ENCODE data around the gene RNF130.

The RNF130 gene

DNA sequence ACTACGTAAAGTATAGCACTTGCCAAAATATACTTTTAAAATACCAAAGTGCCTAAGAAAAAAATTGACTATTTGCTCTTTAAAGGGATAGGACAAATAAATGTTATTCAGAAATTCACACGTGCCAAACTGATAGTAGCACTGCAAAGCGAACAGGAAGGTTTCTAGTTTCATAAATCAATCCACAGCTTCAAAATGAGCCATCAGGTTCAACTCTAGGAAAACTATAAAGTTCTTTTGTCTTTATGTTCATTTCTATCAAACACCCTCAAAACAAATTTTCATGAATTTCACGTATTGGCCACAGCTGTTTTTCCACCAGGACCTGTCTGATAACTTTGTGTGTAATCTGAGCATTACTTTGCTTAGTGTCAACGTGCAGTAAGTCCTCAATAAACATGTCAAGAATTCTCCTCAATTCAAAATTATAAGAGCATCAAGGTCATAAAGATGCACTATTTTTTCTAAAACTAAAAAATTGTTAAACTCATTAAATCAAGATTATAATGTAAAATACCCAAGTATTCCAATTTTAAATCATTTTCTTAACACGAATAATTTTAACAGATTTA is 3.0 kb downstream of the RNF130 start:
- TF ChIP-seq GATA3 (IDR thresholded peaks at IDR 0.05; ENCODE audit: low read depth, low read length) = no peak
- no peak for TF ChIP-seq GATA2 (IDR thresholded peaks at IDR 0.05; ENCODE audit: low read depth, low read length)

DNA sequence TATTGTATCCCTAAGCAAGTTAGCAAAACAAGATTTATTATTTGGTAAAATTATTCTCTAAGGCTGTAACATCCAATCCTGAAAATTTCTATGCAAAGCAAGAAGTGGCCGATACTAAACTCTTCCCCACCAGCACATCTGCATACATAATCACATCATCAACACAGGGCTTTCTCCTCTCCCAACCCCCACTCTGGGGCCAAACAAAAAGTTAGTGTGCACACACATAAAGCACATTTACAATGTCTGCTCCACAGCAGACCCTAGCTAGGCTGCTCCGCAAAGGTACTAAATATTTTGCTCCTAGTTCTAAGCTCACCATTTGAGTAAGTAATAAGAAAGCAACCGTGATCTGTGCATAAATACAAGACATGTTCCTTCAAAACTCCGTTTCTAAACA is 3.6 kb downstream of the RNF130 start:
- TF ChIP-seq GATA2 (IDR thresholded peaks at IDR 0.05; ENCODE audit: low read depth, low read length) = no peak
- TF ChIP-seq GATA3 (IDR thresholded peaks at IDR 0.05; ENCODE audit: low read depth, low read length) = no peak

GRCh38 chr5:180060192-180060591 is 11.4 kb downstream of the RNF130 start:
- TF ChIP-seq GATA2 (IDR thresholded peaks at IDR 0.05; ENCODE audit: low read depth, low read length) = no peak
- TF ChIP-seq GATA3 (IDR thresholded peaks at IDR 0.05; ENCODE audit: low read depth, low read length) = no peak

DNA sequence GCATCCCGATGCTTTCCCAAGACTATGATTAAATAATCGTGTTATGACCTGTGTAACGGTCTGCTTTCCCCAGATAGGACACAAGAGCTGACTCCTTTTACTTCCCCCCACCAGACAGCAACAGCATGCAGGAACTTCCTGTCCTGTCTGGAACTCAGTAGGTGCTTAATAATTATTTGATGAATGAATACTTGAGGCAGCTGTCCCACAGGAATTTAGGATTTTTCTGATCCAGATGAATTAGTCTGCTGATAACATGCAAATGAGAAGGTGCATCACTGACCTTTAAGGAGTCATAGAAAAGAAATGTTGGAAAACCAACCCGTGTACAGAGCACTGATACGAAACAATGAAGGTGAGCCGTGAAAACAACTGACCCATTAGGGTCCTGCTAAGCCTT is 12.2 kb downstream of the RNF130 start:
- TF ChIP-seq GATA3 (IDR thresholded peaks at IDR 0.05; ENCODE audit: low read depth, low read length) (no peak), GATA2 (IDR thresholded peaks at IDR 0.05; ENCODE audit: low read depth, low read length) (no peak)

DNA sequence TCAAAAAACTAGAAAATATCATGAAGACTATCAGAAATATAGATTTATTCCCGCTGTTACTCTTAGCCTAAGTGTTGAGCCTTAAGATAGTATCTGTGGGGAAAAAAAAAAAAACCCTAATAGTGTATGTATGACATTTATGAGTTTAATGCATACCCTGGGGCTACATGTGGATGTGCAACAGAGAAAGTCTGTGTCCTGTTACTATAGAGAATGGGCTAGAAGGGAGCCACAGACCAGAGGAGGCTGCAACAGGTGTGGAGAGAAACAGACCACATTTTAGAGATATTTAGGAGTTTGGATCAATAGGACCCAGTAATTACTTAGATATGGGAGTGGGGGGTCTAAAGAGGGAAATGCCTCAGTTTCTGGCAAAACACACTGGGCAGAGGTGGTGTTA is 15.4 kb downstream of the RNF130 start:
- TF ChIP-seq GATA2 (IDR thresholded peaks at IDR 0.05; ENCODE audit: low read depth, low read length) (no peak), GATA3 (IDR thresholded peaks at IDR 0.05; ENCODE audit: low read depth, low read length) (no peak)

DNA sequence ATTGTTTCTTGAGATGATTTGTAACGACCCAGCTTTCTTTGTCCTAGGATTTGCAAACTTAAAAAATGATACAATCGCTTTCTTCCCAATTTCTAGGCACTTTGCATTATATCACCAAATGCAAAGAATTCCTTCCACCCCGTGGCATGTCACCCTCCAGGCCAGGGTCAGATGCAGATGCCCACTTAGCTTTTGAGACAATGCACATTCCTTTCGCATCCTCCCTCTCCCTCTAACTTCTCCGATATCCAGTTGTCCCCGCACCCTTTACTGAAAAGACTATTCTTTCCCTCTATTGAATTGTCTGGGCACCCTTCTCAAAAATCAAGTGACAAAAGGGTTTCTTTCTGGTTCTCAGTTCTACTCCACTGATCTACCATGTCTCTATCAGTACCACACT is 17.3 kb downstream of the RNF130 start:
- TF ChIP-seq GATA3 (IDR thresholded peaks at IDR 0.05; ENCODE audit: low read depth, low read length) (no peak), GATA2 (IDR thresholded peaks at IDR 0.05; ENCODE audit: low read depth, low read length) (no peak)

GRCh38 chr5:180053061-180053602 is 18.4 kb downstream of the RNF130 start:
- no peak for TF ChIP-seq GATA2 (IDR thresholded peaks at IDR 0.05; ENCODE audit: low read depth, low read length)
- TF ChIP-seq GATA3 (IDR thresholded peaks at IDR 0.05; ENCODE audit: low read depth, low read length) = no peak

DNA sequence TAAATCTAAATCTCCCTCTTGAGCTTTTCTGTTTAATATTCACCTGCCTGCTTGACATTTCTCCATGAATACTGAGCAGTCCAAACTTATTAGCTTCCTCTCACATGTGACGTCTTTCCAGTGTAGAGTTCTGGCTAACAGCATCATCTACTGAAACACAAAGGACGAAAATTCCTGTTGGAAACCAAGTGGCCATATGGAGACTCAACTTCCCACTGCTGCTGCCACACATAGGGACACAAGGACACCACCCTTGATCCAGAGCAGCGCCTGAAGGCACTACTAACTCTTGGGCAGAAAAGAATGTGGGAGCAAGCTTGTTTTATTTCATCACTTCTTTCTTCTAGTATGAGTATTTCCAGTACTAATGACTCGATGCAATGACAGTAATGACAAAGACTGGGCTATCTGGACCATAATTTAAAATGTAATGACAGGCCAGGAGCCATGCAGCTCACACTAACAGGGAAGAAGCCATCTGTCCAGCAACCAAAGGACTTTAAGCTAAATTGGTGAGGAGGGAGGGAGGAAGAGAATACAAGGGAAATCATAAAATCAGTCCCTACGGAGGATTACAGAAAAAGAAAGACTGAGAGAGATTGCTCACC is 19.2 kb downstream of the RNF130 start:
- TF ChIP-seq GATA2 (IDR thresholded peaks at IDR 0.05; ENCODE audit: low read depth, low read length) = no peak
- TF ChIP-seq GATA3 (IDR thresholded peaks at IDR 0.05; ENCODE audit: low read depth, low read length) = no peak

DNA sequence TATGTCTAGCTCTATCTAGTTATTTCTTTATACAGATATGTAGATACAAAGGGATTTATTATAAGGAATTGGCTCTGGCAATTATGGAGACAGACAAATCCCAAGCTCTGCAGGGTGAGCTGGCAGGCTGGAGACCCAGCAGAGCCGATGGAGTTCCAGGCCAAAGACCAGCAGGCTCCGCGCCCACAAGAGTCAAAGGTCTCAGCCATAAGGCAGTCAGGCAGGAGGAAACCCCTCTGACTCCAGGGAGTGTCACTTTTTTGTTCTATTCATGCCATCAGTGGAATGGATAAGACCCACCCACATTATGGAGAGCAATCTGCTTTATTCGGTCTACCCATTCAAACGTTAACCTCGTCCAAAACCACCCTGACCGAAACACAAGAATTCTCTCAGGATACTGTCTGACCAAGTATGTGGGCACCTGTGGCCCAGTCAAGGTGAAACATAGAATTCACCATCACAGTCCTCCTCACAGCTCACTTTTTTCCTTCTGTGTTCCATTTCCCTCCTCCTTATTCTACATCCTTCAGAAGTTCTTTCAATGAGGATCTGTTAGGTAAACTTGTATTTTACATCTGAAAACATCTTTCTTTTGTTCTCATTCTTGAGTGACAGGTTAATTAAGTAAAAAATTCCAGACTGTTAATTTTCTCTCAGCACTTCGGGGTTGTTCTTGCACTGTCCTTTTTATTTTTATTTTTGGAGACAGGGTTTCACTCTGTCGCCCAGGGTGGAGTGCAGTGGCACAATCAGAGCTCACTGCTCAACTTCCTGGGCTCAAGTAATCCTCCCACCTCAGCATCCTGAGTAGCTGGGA is 21.2 kb downstream of the RNF130 start:
- TF ChIP-seq GATA2 (IDR thresholded peaks at IDR 0.05; ENCODE audit: low read depth, low read length) (no peak), GATA3 (IDR thresholded peaks at IDR 0.05; ENCODE audit: low read depth, low read length) (no peak)

- TF ChIP-seq GATA3 (IDR thresholded peaks at IDR 0.05; ENCODE audit: low read depth, low read length) (no peak), GATA2 (IDR thresholded peaks at IDR 0.05; ENCODE audit: low read depth, low read length) (no peak)
These were observed 22.4 kb downstream of the RNF130 start for GRCh38 chr5:180049185-180049548.

- no peak for TF ChIP-seq GATA3 (IDR thresholded peaks at IDR 0.05; ENCODE audit: low read depth, low read length)
- no peak for TF ChIP-seq GATA2 (IDR thresholded peaks at IDR 0.05; ENCODE audit: low read depth, low read length)
These were observed 23.9 kb downstream of the RNF130 start for GRCh38 chr5:180047667-180048066.

- TF ChIP-seq GATA2 (IDR thresholded peaks at IDR 0.05; ENCODE audit: low read depth, low read length) (no peak), GATA3 (IDR thresholded peaks at IDR 0.05; ENCODE audit: low read depth, low read length) (no peak)
These were observed 24.9 kb downstream of the RNF130 start for GRCh38 chr5:180046656-180047055.

DNA sequence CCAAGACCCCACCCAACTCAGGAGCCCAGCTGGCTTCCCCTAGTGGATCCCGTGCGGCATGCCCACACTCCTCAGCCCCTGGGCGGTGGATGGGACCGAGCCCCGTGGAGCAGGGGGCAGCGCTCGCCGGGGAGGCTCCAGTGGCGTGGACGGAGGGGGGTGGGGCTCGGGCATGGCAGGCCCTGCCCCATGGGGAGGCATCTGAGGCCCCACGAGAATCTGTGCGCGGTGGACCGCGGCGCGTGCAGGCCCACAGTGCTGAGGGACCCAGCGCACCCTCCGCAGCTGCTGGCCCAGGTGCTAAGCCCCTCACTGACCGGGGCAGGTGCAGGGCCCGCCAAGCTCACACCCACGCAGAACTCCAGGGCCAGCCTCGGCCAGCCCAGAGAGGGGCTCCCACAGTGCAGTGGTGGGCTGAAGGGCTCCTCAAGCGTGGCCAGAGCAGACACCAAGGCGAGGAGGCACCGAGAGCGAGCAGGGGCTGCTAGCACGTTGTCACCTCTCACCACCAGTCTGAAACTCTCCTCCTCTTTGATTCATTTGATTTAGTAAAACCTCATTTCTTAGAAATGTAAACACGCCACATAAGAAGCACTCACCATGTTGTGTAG is 25.6 kb downstream of the RNF130 start:
- no peak for TF ChIP-seq GATA2 (IDR thresholded peaks at IDR 0.05; ENCODE audit: low read depth, low read length)
- TF ChIP-seq GATA3 (IDR thresholded peaks at IDR 0.05; ENCODE audit: low read depth, low read length) = no peak

- TF ChIP-seq GATA2 (IDR thresholded peaks at IDR 0.05; ENCODE audit: low read depth, low read length) = no peak
- no peak for TF ChIP-seq GATA3 (IDR thresholded peaks at IDR 0.05; ENCODE audit: low read depth, low read length)
These were observed 28.2 kb downstream of the RNF130 start for GRCh38 chr5:180043377-180043776.

Measured in SH-SY5Y (cell line).